ENCODE measurements around the gene DMKN.

DNA sequence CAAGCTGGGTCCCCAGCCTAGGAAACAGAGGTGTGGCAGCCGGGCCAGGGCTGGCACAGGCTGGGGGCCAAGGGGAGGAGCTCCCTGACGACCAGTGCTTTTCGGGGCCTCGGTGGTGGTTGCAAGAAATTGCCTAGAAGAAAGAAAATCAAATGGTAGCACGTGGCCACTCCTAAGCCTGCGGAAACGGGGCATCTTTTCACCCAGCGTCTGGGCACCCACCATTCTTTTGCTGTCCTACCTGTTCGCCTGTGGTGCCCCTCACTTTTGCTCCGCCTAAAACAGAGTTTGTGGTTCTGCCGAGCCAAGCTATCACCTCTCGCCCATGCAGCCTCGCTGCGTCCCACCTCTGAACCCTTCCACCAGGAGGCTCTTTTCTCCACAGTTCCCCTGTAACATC lies 16.0 kb downstream of the DMKN start:
- no peak for TF ChIP-seq POLR2A (IDR thresholded peaks at IDR 0.05)
- TF ChIP-seq, protein P1, sequence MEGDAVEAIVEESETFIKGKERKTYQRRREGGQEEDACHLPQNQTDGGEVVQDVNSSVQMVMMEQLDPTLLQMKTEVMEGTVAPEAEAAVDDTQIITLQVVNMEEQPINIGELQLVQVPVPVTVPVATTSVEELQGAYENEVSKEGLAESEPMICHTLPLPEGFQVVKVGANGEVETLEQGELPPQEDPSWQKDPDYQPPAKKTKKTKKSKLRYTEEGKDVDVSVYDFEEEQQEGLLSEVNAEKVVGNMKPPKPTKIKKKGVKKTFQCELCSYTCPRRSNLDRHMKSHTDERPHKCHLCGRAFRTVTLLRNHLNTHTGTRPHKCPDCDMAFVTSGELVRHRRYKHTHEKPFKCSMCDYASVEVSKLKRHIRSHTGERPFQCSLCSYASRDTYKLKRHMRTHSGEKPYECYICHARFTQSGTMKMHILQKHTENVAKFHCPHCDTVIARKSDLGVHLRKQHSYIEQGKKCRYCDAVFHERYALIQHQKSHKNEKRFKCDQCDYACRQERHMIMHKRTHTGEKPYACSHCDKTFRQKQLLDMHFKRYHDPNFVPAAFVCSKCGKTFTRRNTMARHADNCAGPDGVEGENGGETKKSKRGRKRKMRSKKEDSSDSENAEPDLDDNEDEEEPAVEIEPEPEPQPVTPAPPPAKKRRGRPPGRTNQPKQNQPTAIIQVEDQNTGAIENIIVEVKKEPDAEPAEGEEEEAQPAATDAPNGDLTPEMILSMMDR (IDR thresholded peaks at IDR 0.05) = no peak

All from testis (tissue), 2 donors.